Measurements from ENCODE around the gene LMAN1.

DNA sequence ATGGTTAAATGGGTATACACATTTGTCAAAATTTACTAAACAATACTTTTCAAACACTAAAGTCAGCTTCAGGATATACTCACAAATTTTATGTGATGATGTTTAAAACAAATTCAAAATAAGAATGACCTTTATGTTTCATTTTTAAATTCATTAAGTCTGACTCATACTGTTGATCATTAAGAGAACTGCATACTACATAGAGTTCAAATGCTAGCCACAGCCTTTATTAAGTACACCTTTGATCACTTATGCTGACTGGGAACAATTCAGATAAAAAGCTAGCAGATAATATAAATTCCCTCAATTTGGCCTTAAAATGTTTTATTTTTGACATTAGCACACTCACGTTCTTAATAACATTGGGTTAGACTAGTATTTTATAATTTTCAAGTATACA, 14.1 kb downstream of the LMAN1 start:
- TF ChIP-seq POLR2A (IDR thresholded peaks at IDR 0.05) = no peak
- TF ChIP-seq, protein P1, sequence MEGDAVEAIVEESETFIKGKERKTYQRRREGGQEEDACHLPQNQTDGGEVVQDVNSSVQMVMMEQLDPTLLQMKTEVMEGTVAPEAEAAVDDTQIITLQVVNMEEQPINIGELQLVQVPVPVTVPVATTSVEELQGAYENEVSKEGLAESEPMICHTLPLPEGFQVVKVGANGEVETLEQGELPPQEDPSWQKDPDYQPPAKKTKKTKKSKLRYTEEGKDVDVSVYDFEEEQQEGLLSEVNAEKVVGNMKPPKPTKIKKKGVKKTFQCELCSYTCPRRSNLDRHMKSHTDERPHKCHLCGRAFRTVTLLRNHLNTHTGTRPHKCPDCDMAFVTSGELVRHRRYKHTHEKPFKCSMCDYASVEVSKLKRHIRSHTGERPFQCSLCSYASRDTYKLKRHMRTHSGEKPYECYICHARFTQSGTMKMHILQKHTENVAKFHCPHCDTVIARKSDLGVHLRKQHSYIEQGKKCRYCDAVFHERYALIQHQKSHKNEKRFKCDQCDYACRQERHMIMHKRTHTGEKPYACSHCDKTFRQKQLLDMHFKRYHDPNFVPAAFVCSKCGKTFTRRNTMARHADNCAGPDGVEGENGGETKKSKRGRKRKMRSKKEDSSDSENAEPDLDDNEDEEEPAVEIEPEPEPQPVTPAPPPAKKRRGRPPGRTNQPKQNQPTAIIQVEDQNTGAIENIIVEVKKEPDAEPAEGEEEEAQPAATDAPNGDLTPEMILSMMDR (IDR thresholded peaks at IDR 0.05) = no peak
